Coronary artery (tissue), 2 donors: ENCODE measurements around the gene NISCH.

Experiments
- DNase-seq: peaks from one replicate; pipeline ENCODE4 v3.0.0-alpha.2; 2017; ENCODE audit warnings: low spot score
- H3K27ac ChIP-seq, 2 donors: fragments of 200-600 bp; sonication (generic); one replicate each; pipeline ENCODE4 v1.5.1; 2016 to 2019
- H3K4me3 ChIP-seq: fragments of 200-600 bp; sonication (generic); 2 replicates; pipeline ENCODE4 v1.5.1; 2016; ENCODE audit warnings: mild to moderate bottlenecking, moderate library complexity
- CTCF ChIP-seq: fragments of 200-600 bp; sonication (generic); IDR thresholded peaks from one replicate; pipeline ENCODE4 v1.5.1; 2019; ENCODE audit warnings: antibody characterized with exemption

NISCH gene

GRCh38 chr3:52511509-52511908, 56.1 kb downstream of the NISCH start:
- no peak overlapping the region for H3K4me3 ChIP-seq
- DNase-seq = no peak
- H3K27ac ChIP-seq = no peak overlapping the region
- TF ChIP-seq CTCF = no peak

- TF ChIP-seq CTCF = no peak
- no peak overlapping the region for H3K4me3 ChIP-seq
- no peak for DNase-seq
Measured at GRCh38 chr3:52512105-52512504, 56.7 kb downstream of the NISCH start.

GRCh38 chr3:52512727-52513126, 57.3 kb downstream of the NISCH start:
- no peak overlapping the region for H3K4me3 ChIP-seq
- H3K27ac ChIP-seq = no peak overlapping the region
- no peak for DNase-seq
- no peak for TF ChIP-seq CTCF

More at GRCh38 chr3:52512105-52512504, 56.7 kb downstream of the NISCH start:
- no peak overlapping the region for H3K27ac ChIP-seq

GRCh38 chr3:52513281-52513680, 57.9 kb downstream of the NISCH start:
- TF ChIP-seq CTCF = no peak
- Histone ChIP-seq H3K4me3 (no peak overlapping the region), H3K27ac (no peak overlapping the region)
- no peak for DNase-seq

- DNase-seq = no peak
- no peak for TF ChIP-seq CTCF
- Histone ChIP-seq H3K27ac (no peak overlapping the region), H3K4me3 (no peak overlapping the region)
Measured at GRCh38 chr3:52514576-52514975, 59.2 kb downstream of the NISCH start.

GRCh38 chr3:52515192-52515591, 59.8 kb downstream of the NISCH start:
- Histone ChIP-seq H3K27ac (no peak overlapping the region), H3K4me3 (no peak overlapping the region)
- DNase-seq = no peak
- no peak for TF ChIP-seq CTCF

- TF ChIP-seq CTCF = no peak
- DNase-seq = no peak
- no peak overlapping the region for H3K4me3 ChIP-seq
- H3K27ac ChIP-seq = no peak overlapping the region
Measured at GRCh38 chr3:52516509-52517195, 61.2 kb downstream of the NISCH start.
